Lung (tissue), 12 donors: Measurements from ENCODE around the gene ZNF44. TPM values are rescaled to one million over a fixed set of nuclear protein-coding genes. Genes with fewer than 3 reads are reported as not detected.

Experiments
- ATAC-seq: fragments of 200-7000 bp; cut with Tn5 transposase; one replicate; pipeline ENCODE4 v1.9.1; 2020; ENCODE audit warnings: moderate number of reproducible peaks; ENCODE audit not compliant: insufficient read depth, low FRiP score
- DNase-seq, 3 donors: peaks; one replicate each; pipeline ENCODE4 v3.0.0-alpha.2; 2013 to 2017
- H3K27ac ChIP-seq, 2 donors: one replicate each; pipeline ENCODE4 v1.5.1; 2013; ENCODE audit warnings: mild to moderate bottlenecking in 2 of 2, moderate library complexity in 2 of 2, control low read depth in 1 of 2, inconsistent platforms in 1 of 2, low read depth in 1 of 2, low read length in 1 of 2
- H3K27me3 ChIP-seq, 3 donors: one replicate each; pipeline ENCODE4 v1.5.1; 2013; ENCODE audit warnings: low read length in 2 of 3; ENCODE audit not compliant: control insufficient read depth in 3 of 3, insufficient read depth in 3 of 3
- H3K36me3 ChIP-seq, 4 donors: one replicate each; pipeline ENCODE4 v1.5.1; 2013; ENCODE audit warnings: low read length in 4 of 4, mild to moderate bottlenecking in 1 of 4, moderate library complexity in 1 of 4; ENCODE audit not compliant: control insufficient read depth in 4 of 4, insufficient read depth in 4 of 4
- H3K4me1 ChIP-seq, 5 donors: one replicate each; pipeline ENCODE4 v1.5.1; 2013; ENCODE audit warnings: low read length in 5 of 5, mild to moderate bottlenecking in 2 of 5, moderate library complexity in 1 of 5; ENCODE audit not compliant: control insufficient read depth in 5 of 5, insufficient read depth in 5 of 5
- H3K4me3 ChIP-seq: one replicate; pipeline ENCODE4 v1.5.1; 2013; ENCODE audit warnings: mild to moderate bottlenecking, control low read depth, moderate library complexity
- H3K9ac ChIP-seq, 2 donors: one replicate each; pipeline ENCODE4 v1.5.1; 2013; ENCODE audit warnings: low read length in 2 of 2, control low read depth in 1 of 2; ENCODE audit not compliant: insufficient read depth in 1 of 2
- H3K9me3 ChIP-seq, 4 donors: one replicate each; pipeline ENCODE4 v1.5.1; 2013; ENCODE audit warnings: low read length in 3 of 4, mild to moderate bottlenecking in 1 of 4, moderate library complexity in 1 of 4; ENCODE audit not compliant: control insufficient read depth in 4 of 4, insufficient read depth in 3 of 4
- CTCF ChIP-seq: IDR thresholded peaks from 2 replicates; pipeline ENCODE4 v1.5.1; 2012; ENCODE audit warnings: mild to moderate bottlenecking; ENCODE audit errors: control extremely low read depth, extremely low read depth
- WGBS, 2 donors: extraction: QIAGEN DNeasy Blood & Tissue Kit; methylation state at CpG; one replicate each; pipeline ENCODE4 v1.1.7; 2013; 5-methylcytosine and 5-hydroxymethylcytosine counted together
- polyA plus RNA-seq, 2 donors: library from polyadenylated mRNA; stranded (reverse); fragments of 200-250 nt; gene quantifications; one replicate each; pipeline ENCODE4 v1.2.1, GENCODE V29; 2013
- total RNA-seq, 2 donors: library from RNA; depleted of rRNA in 1 of 2; stranded (reverse); fragments of >200 nt in 1 of 2; gene quantifications; one replicate each; pipeline ENCODE4 v1.2.1, GENCODE V29; 2014 to 2021
- donor health status: control.
- donor health status: control.
- donor health status: Bipolar disorder and iron deficiency.
- donor health status: healthy.
- donor health status: DM: yes; HTN: yes; CAD: no.

The ZNF44 gene
- total and polyA plus RNA-seq, 4 donors = 7.1 to 29.3 (median 11.8) TPM

- ATAC-seq (no peak), DNase-seq (no peak)
- no peak for TF ChIP-seq CTCF
- Histone ChIP-seq H3K4me1 (peaks cover 0 to 8% (median 0%) of the 10 kb centered on the region in 5 donors), H3K36me3 (peaks cover 3 to 14% (median 9%) of the 10 kb centered on the region in 4 donors), H3K9me3 (peaks cover 0 to 11% (median 3%) of the 10 kb centered on the region in 4 donors), H3K9ac (no peak overlapping the region), H3K27ac (peak overlapping the region in 1 of 2 donors; percentile 35), H3K4me3 (peak overlapping the region; percentile 16), H3K27me3 (no peaks in the 10 kb centered on the region)
- 94 to 95% methylated on average over 6 of the region's 6 CpGs for WGBS, 2 donors
Observed at GRCh38 chr19:12230751-12231733, 63.6 kb downstream of the ZNF44 start.

- ATAC-seq (no peak), DNase-seq (no peak)
- Histone ChIP-seq H3K4me1 (peaks cover 0 to 8% (median 0%) of the 10 kb centered on the region in 5 donors), H3K27ac (no peak overlapping the region), H3K9me3 (peaks cover 0 to 10% (median 3%) of the 10 kb centered on the region in 4 donors), H3K27me3 (no peaks in the 10 kb centered on the region), H3K36me3 (peaks cover 3 to 12% (median 9%) of the 10 kb centered on the region in 4 donors), H3K4me3 (no peak overlapping the region), H3K9ac (no peak overlapping the region)
- WGBS, 2 donors = 93 to 95% methylated on average over 3 of the region's 3 CpGs
- TF ChIP-seq CTCF = no peak
Observed at GRCh38 chr19:12229990-12230389, 64.7 kb downstream of the ZNF44 start.

GRCh38 chr19:12224676-12225075, 70.0 kb downstream of the ZNF44 start:
- no peaks in the 10 kb centered on the region for H3K4me1 ChIP-seq
- no peak overlapping the region for H3K9ac ChIP-seq
- H3K9me3 ChIP-seq = peaks cover 0 to 12% (median 4%) of the 10 kb centered on the region in 4 donors
- TF ChIP-seq CTCF = no peak
- H3K4me3 ChIP-seq = no peak overlapping the region
- H3K36me3 ChIP-seq = peaks cover 0 to 11% (median 3%) of the 10 kb centered on the region in 4 donors
- H3K27ac ChIP-seq = no peak overlapping the region
- no peaks in the 10 kb centered on the region for H3K27me3 ChIP-seq
- 94 to 96% methylated on average over 6 of the region's 6 CpGs for WGBS, 2 donors
- DNase-seq = no peak
- no peak for ATAC-seq
